ENCODE measurements around the gene NUDT13.
A peak's percentile ranks its signal among the peaks of the same experiment; 100 is the strongest.
"Not testable (repeated sequence)": the region's sequence is repeated elsewhere in the genome, so short reads cannot be mapped to it uniquely, and the experiment has no call there.

Gene NUDT13

DNA sequence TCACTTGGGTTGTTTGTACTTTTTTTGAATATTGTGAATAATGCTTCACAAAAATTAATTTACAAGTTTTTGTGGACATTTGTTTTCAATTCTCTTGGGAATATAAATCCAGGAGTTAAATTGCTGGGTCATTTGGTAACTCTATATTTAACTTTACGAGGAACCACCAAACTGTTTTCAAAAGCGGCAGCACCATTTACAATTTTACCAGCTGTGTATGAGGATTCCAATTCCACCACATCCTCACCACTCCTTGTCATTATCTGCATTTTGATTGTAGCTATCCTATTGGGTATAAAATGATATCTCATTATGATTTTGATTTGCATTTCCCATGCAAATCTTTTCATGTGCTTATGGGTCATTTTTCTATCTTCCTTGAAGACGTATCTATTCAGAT lies 4.0 kb upstream of the NUDT13 start:
- no peak for DNase-seq

DNA sequence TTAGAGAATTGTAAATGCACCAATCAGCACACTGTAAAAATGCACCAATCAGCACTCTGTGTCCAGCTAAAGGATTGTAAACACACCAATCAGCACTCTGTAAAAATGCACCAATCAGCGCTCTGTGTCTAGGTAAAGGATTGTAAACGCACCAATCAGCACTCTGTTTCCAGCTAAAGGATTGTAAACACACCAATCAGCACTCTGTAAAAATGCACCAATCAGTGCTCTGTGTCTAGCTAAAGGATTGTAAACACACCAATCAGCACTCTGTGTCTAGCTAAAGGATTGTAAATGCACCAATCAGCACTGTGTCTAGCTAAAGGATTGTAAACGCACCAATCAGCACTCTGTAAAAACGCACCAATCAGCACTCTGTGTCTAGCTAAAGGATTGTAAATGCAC lies 1.0 kb upstream of the NUDT13 start:
- not testable (repeated sequence) for DNase-seq

DNA sequence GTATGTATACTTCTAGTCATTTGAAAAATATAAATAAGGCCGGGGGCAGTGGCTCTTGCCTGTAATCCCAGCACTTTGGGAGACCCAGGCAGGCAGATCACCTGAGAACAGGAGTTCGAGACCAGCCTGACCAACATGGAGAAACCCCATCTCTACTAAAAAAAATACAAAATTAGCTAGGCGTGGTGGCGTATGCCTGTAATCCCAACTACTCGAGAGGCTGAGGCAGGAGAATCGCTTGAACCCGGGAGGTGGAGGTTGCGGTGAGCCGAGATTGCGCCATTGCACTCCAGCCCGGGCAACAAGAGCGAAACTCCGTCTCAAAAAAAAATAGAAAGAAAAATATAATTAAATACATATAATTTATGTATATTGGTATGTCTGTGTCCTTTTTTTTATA lies 1.8 kb downstream of the NUDT13 start:
- DNase-seq = not testable (repeated sequence)

DNA sequence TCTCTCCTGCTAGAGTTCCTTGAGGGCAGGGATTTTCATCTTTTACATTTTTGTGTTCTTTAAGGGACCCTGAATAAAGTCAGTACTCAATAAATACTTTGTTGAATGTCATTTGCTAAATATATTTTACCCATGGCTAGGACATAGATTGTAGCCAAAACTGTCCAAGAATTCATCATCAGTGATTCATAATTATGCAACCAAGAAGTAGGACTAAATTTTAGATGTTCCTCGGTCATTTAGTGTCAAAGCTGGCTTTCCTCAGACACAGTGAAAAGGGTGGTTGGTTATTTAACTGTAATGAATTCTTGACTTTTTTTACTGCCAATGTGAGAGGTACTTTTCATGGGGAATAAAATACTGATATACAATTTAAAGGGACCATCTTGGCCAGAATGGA lies 3.3 kb downstream of the NUDT13 start:
- no peak for DNase-seq

- no peak for DNase-seq
Observed at GRCh38 chr10:73116017-73116416, 5.8 kb downstream of the NUDT13 start.

DNA sequence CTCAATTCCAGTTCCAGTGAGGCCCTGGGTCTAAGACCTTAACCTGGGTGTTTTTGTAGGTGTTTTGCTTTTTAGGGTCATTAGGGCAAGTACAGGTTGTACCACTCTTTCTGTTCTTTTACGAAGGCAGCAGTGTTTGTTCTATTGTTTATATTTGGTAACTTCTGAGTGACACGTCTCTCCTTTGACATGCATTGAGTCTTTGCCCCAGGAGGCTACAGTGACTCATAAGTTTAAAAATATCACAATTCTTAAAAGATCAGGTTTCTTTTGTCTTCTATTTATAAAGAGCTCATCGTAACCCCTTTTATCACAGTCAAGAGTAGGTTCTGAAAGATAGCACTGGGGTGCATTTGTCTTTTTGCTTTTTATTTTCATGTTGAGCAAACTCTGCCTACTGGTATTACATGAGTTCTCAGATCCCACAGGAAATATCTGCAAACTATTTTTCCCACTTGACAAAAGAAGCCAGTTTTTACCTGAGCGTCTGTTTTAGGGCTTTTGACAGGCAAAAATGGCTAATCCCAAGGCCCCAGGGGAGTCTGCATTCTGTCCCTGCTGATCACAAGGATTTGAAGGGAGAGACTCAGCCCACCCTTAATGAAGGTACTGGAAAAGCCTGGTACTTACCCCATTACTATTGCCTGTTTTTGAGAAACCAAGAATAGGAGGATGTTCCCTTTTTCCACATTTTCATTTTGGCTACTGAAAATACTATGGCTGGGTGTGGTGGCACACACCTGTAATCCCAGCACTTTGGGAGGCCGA lies 7.9 kb downstream of the NUDT13 start:
- no peak for DNase-seq

- DNase-seq = no peak
Observed at GRCh38 chr10:73119457-73119856, 9.2 kb downstream of the NUDT13 start.

DNA sequence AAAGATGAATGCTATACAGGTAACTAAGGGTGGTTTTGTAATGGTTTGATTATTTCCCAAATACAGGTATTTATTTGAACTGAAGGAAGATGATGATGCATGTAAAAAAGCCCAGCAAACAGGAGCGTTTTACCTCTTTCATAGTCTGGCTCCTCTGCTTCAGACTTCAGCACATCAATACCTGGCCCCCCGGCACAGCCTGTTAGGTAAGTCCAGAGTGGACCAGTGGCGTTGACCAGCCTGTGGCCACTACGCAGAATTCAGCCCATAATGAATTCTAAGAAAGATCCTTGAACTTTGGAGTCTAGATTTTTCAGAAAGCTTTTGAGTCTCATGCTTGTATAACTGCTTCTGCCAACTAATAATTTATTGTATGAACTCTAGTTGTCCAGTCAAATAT lies 9.7 kb downstream of the NUDT13 start:
- no peak for DNase-seq

DNA sequence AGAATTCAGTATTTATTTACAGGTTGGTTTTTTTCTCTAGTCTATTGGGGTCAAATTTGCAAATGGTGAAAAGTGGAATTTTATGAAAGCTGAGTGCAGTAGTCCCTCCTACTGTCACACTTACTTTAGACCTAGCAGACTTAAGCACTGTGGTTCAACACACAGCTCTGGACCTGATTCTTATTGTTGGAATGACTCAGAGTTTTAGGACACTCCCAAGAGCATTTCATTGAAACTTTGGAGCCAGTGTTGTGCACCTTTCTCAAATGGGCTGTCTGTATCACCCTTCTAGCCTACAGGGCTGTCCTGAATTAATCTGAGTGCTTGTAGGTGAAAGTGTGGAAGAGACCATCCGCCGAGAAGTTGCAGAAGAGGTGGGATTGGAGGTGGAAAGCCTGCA lies 16.1 kb downstream of the NUDT13 start:
- DNase-seq = no peak

DNA sequence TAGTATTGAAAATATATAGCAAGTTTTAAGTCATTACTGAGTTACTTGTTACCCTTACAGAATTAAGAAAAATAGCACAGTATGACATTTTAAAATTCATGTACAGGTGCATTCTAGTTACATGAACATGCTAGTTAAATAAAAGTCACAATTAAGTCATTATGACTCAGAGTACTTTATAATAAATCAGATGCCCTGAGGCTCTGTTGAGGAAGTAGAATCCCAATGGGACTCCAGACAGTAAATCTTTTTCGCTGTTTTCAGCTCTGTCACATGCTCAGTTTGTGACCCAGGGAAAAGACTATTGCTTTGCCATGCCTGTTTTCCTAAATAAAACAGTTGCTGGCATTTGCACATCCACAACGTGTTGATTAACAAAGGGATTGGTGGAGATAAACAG lies 21.0 kb downstream of the NUDT13 start:
- DNase-seq = no peak

GRCh38 chr10:73131913-73132686 lies 21.8 kb downstream of the NUDT13 start:
- no peak for DNase-seq

- DNase-seq = no peak
Observed at GRCh38 chr10:73134727-73135126, 24.5 kb downstream of the NUDT13 start.

DNA sequence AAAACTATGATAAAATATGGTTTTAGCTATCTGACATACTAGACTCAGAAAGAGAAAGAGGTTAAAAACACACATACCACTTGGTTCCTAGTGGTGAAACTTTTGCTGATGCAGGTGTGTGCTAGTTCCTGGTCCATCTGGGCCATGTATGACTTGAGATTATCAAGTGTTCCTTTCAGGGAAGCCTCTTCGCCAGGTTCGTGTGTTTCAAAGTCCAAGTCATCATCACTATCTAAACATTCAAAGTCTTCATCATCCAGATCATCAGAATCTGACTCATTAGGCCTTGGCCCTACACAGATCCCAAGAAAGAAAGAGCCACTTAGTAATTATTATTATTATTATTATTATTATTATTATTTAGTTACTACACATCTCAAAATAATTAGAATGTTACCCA lies 26.4 kb downstream of the NUDT13 start:
- no peak for DNase-seq

- DNase-seq = no peak
Observed at GRCh38 chr10:73139251-73139650, 29.0 kb downstream of the NUDT13 start.

GRCh38 chr10:73141603-73142002 lies 31.3 kb downstream of the NUDT13 start:
- DNase-seq = no peak

DNA sequence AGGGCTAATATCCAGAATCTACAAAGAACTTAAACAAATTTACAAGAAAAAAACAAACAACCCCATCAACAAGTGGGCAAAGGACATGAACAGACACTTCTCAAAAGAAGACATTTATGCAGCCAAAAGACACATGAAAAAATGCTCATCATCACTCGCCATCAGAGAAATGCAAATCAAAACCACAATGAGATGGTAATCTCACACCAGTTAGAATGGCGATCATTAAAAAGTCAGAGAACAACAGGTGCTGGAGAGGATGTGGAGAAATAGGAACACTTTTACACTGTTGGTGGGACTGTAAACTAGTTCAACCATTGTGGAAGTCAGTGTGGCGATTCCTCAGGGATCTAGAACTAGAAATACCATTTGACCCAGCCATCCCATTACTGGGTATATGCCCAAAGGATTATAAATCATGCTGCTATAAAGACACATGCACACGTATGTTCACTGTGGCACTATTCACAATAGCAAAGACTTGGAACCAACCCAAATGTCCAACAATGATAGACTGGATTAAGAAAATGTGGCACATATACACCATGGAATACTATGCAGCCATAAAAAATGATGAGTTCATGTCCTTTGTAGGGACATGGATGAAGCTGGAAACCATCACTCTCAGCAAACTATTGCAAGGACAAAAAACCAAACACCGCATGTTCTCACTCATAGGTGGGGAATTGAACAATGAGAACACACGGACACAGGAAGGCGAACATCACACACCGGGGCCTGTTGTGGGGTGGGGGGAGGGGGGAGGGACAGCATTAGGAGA lies 40.6 kb downstream of the NUDT13 start:
- not testable (repeated sequence) for DNase-seq

GRCh38 chr10:73152009-73152408 lies 41.8 kb downstream of the NUDT13 start:
- DNase-seq = no peak

- DNase-seq = no peak
Observed at GRCh38 chr10:73156054-73156453, 45.8 kb downstream of the NUDT13 start.

DNA sequence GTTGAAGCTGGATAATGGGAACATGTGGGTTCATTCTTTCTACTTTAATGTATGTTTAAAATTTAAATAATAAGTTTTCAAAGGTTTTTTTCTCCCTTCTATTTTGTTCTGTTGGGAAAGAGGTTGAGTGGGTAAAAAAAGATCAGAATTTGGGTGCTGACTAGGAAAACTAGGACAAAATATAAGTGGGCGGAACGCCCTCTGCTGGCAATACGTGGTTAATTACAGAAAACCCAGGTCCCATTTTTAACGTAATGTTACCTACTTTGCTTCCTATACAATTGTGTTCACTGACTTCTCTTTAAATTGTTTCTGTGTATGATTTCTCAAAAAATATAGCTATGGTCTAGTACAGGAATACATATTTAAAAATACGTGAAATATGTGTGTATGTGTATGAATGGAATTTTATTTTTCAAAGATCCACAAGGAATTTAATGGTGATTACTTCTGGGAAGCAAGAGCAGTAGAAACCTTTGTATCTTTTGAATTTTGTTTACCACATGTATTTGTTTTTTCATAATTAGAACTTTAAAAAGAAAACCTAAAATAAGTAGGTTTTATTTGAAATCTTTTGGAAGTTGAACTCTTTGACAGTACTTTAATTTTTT lies 48.9 kb downstream of the NUDT13 start:
- DNase-seq = peak; percentile 0

GRCh38 chr10:73161079-73161478 lies 50.8 kb downstream of the NUDT13 start:
- no peak for DNase-seq

DNA sequence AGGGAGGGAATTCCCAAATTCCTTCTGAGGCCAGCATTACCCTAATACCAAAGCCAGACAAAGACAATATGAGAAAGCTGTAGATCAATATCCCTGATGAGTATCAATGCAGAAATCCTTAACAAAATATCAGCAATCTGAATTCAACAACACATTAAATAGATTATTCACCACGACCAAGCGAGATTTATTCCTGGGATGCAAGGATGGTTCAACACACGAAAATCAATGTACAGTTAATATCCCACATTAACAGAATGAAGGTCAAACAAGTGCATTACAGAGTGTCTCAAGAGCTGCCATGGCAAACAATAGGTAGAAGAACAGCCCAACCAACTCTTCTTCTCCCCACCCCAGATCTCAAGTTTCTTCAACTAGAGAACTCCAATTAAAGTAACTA lies 51.4 kb downstream of the NUDT13 start:
- no peak for DNase-seq

DNA sequence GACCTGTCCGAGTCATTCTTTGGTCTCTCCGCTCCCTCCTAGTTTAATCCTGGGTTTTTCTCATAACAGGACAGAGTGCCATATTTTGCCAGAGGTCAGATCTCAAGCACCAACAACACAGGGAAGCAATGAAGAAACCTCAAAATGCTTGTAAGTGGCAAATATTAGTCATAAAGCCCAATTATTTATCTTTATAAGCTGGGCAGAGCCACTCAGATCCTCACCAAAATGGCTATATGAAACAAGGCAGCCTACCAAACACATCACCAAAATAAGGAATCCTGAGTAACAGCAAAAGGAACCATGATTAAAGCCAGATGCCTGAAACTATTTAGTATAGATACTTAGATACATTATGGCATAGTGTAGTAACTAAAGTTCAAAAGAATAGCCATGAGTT lies 52.8 kb downstream of the NUDT13 start:
- DNase-seq = no peak

DNA sequence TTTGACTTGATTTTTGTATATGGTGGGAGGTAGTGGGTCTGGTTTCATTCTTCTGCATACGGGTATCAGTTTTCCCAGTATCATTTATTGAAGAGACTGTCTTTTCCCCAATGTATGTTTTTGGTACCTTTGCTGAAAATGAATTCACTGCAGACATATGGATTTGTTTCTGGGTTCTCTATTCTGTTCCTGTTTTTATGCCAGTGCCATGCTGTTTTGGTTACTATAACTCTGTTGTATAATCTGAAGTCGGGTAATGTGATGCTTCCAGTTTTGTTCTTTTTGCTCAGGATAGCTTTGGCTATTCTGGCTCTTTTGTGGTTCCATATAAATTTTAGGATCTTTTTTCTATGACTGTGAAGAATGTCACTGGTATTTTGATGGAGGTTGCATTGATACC lies 56.7 kb downstream of the NUDT13 start:
- DNase-seq = no peak
